Measurements from ENCODE around the gene TBCEL.

DNA sequence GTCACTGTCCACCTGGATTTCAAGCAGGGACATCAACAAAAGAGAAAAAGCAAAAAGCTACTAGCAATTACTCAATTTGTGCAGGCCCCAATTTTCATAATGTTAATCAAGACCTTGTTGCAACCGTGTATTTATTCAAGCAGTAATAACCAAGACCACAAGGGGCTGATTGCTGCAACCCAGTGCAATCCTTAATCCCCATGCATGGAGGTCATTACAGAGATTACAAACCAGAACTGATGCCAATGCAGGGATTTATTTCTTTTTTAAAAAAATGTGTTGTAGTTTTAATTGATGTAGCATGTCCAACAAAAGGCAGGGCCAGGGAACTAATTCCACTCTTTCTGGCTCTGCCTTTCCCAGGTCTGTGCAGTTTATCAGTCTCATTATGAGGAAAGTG is 95.5 kb downstream of the TBCEL start:
- TF ChIP-seq, protein P1, sequence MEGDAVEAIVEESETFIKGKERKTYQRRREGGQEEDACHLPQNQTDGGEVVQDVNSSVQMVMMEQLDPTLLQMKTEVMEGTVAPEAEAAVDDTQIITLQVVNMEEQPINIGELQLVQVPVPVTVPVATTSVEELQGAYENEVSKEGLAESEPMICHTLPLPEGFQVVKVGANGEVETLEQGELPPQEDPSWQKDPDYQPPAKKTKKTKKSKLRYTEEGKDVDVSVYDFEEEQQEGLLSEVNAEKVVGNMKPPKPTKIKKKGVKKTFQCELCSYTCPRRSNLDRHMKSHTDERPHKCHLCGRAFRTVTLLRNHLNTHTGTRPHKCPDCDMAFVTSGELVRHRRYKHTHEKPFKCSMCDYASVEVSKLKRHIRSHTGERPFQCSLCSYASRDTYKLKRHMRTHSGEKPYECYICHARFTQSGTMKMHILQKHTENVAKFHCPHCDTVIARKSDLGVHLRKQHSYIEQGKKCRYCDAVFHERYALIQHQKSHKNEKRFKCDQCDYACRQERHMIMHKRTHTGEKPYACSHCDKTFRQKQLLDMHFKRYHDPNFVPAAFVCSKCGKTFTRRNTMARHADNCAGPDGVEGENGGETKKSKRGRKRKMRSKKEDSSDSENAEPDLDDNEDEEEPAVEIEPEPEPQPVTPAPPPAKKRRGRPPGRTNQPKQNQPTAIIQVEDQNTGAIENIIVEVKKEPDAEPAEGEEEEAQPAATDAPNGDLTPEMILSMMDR (IDR thresholded peaks at IDR 0.05; ENCODE audit: insufficient read depth, low read length), result no peak
- TF ChIP-seq POLR2AphosphoS5 (IDR thresholded peaks at IDR 0.05; ENCODE audit: low read depth), result no peak
- no peak for TF ChIP-seq GABPA (IDR thresholded peaks at IDR 0.05; ENCODE audit: low read depth)
